A172 (cell line): ENCODE results near the gene RAD51D. TPM values are rescaled to one million over a fixed set of nuclear protein-coding genes. Genes with fewer than 3 reads are reported as not detected.
A peak's percentile ranks its signal among the peaks of the same experiment; 100 is the strongest.
"Not testable (repeated sequence)": the region's sequence is repeated elsewhere in the genome, so short reads cannot be mapped to it uniquely, and the experiment has no call there.

Experiments used
- DNase-seq: peaks from one replicate; pipeline ENCODE4 v3.0.0-alpha.2; 2015; ENCODE audit warnings: low spot score
- total RNA-seq: library from RNA; depleted of rRNA; stranded (reverse); fragments of >200 nt; shearing (Covaris generic); gene quantifications from 2 replicates; pipeline ENCODE4 v1.2.3, GENCODE V29; 2014; rRNA removed

The RAD51D gene
- 11.0 and 11.3 TPM in 2 replicates for total RNA-seq

- DNase-seq, result peak; percentile 51
These were observed at the start of gene RAD51D for GRCh38 chr17:35119370-35120165. RAD51D (minus strand) TSS chr17:35119860; CDS start chr17:35119613, 247 bp downstream.

GRCh38 chr17:35167666-35168065 lies 48.0 kb upstream of the RAD51D start:
- DNase-seq, result peak; percentile 46

- no peak for DNase-seq
These were observed 47.4 kb upstream of the RAD51D start for GRCh38 chr17:35167046-35167445.

- no peak for DNase-seq
These were observed 46.9 kb upstream of the RAD51D start for GRCh38 chr17:35166526-35166925.

GRCh38 chr17:35164716-35165115 lies 45.1 kb upstream of the RAD51D start:
- DNase-seq, result no peak

- DNase-seq, result no peak
These were observed 44.2 kb upstream of the RAD51D start for GRCh38 chr17:35163886-35164285.

- no peak for DNase-seq
These were observed 43.1 kb upstream of the RAD51D start for GRCh38 chr17:35162755-35163154.

- DNase-seq, result no peak
These were observed 41.7 kb upstream of the RAD51D start for GRCh38 chr17:35161281-35161761.

- DNase-seq, result no peak
These were observed 40.9 kb upstream of the RAD51D start for GRCh38 chr17:35160354-35161201.

GRCh38 chr17:35159940-35160339 lies 40.3 kb upstream of the RAD51D start:
- DNase-seq, result no peak

GRCh38 chr17:35155246-35155645 lies 35.6 kb upstream of the RAD51D start:
- DNase-seq, result no peak

GRCh38 chr17:35154196-35155165 lies 34.8 kb upstream of the RAD51D start:
- DNase-seq, result no peak

GRCh38 chr17:35152421-35153140 lies 32.9 kb upstream of the RAD51D start:
- DNase-seq, result no peak

GRCh38 chr17:35151080-35151479 lies 31.4 kb upstream of the RAD51D start:
- not testable (repeated sequence) for DNase-seq

GRCh38 chr17:35149941-35150340 lies 30.3 kb upstream of the RAD51D start:
- no peak for DNase-seq

- DNase-seq, result no peak
These were observed 28.5 kb upstream of the RAD51D start for GRCh38 chr17:35148144-35148543.

- DNase-seq, result no peak
These were observed 27.8 kb upstream of the RAD51D start, which contains the start of gene UNC45B for GRCh38 chr17:35147375-35147905. UNC45B (plus strand) TSS chr17:35147817; CDS start chr17:35148264, 447 bp downstream.

GRCh38 chr17:35146214-35146833 lies 26.7 kb upstream of the RAD51D start:
- DNase-seq, result no peak

GRCh38 chr17:35144840-35145239 lies 25.2 kb upstream of the RAD51D start:
- no peak for DNase-seq

GRCh38 chr17:35142467-35142796 lies 22.8 kb upstream of the RAD51D start:
- no peak for DNase-seq
